CD1c-positive myeloid dendritic cell (primary cell): ENCODE results near the gene EME1.
A peak's percentile ranks its signal among the peaks of the same experiment; 100 is the strongest.
"Not testable (repeated sequence)": the region's sequence is repeated elsewhere in the genome, so short reads cannot be mapped to it uniquely, and the experiment has no call there.

Experiments
- DNase-seq: peaks from one replicate; pipeline ENCODE4 v3.0.0-alpha.2; 2016; ENCODE audit errors: extremely low spot score

Gene EME1

GRCh38 chr17:50425682-50426471 is 52.8 kb downstream of the EME1 start, which contains the start of gene ACSF2:
TSS of gene ACSF2 (plus strand) at chr17:50426218. CDS start at chr17:50426262, 44 bp downstream.
- peak; percentile 71 for DNase-seq

GRCh38 chr17:50426472-50426782 is 53.4 kb downstream of the EME1 start:
- DNase-seq, result no peak

GRCh38 chr17:50426814-50427787 is 54.1 kb downstream of the EME1 start:
- peak; percentile 43 for DNase-seq

- DNase-seq, result not testable (repeated sequence)
Observed at GRCh38 chr17:50428126-50428525, 55.1 kb downstream of the EME1 start.

GRCh38 chr17:50428831-50429424 is 55.9 kb downstream of the EME1 start:
- no peak for DNase-seq

GRCh38 chr17:50429793-50430192 is 56.8 kb downstream of the EME1 start:
- no peak for DNase-seq
